Endothelial cell of hepatic sinusoid (primary cell): Measurements from ENCODE around the gene NPRL2.
"Not testable (repeated sequence)": the region's sequence is repeated elsewhere in the genome, so short reads cannot be mapped to it uniquely, and the experiment has no call there.

Source experiments
- in situ Hi-C: cut with HindIII; loops from 2 replicates; pipeline ENCODE4 v1.10.0; 2017; ENCODE audit warnings: low sequenced_read_pairs

The NPRL2 gene

GRCh38 chr3:50316657-50317242, 33.8 kb downstream of the NPRL2 start:
- in situ Hi-C loops, result no loop called here

- in situ Hi-C loops, result no loop called here
Observed at GRCh38 chr3:50314816-50315215, 35.8 kb downstream of the NPRL2 start.

- in situ Hi-C loops, result no loop called here
Observed at GRCh38 chr3:50314342-50314741, 36.2 kb downstream of the NPRL2 start.

- in situ Hi-C loops, result not testable (repeated sequence)
Observed at GRCh38 chr3:50312041-50312440, 38.5 kb downstream of the NPRL2 start.

GRCh38 chr3:50304601-50305000, 46.0 kb downstream of the NPRL2 start:
- in situ Hi-C loops, result no loop called here

GRCh38 chr3:50303013-50303815, 47.4 kb downstream of the NPRL2 start, which contains the start of gene HYAL1:
Gene HYAL1 (minus strand): TSS chr3:50303574. CDS start chr3:50302956, 618 bp downstream.
- in situ Hi-C loops, result no loop called here

GRCh38 chr3:50302095-50303012, 48.2 kb downstream of the NPRL2 start:
- in situ Hi-C loops, result no loop called here

GRCh38 chr3:50300681-50301254, 49.8 kb downstream of the NPRL2 start:
- in situ Hi-C loops, result no loop called here

- in situ Hi-C loops, result no loop called here
Observed at GRCh38 chr3:50299929-50300680, 50.5 kb downstream of the NPRL2 start.

GRCh38 chr3:50299638-50299928, 51.0 kb downstream of the NPRL2 start:
- in situ Hi-C loops, result no loop called here

GRCh38 chr3:50298836-50299637, 51.5 kb downstream of the NPRL2 start, which contains the start of the genes HYAL3 and NAA80:
Gene HYAL3 (minus strand): TSS chr3:50299405. CDS start chr3:50295602, 3,803 bp downstream.
Gene NAA80 (minus strand): TSS chr3:50299405. CDS start chr3:50297463, 1,942 bp downstream.
- in situ Hi-C loops, result no loop called here

- in situ Hi-C loops, result no loop called here
Observed at GRCh38 chr3:50297896-50298725, 52.5 kb downstream of the NPRL2 start.

GRCh38 chr3:50297384-50297775, 53.2 kb downstream of the NPRL2 start:
- in situ Hi-C loops, result no loop called here
